Non-pigmented ciliary epithelial cell (primary cell): Measurements from ENCODE around the gene FOXD4.
"Not testable (repeated sequence)": the region's sequence is repeated elsewhere in the genome, so short reads cannot be mapped to it uniquely, and the experiment has no call there.

Experiments used
- DNase-seq: peaks from one replicate; pipeline ENCODE4 v3.0.0-alpha.2; 2010; ENCODE audit warnings: low read depth

Gene FOXD4

DNA sequence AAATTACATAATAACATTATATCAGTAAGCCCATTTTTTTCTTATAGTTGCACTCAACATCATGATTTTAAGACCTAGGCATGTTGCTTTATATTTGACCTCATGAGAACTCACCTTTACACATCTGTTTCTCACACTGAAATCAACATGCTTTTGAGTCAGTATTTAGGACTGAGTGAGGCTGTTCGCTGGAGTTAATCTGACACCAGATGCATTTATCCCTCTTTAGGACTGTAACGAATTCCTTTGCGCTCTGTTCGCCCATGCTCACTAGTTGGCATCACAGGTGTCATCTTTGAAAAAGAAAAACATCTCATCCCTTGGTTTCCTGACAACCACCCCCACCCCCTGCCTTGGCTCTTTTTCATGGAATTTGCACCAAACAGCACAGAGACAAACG lies 24.3 kb downstream of the FOXD4 start:
- DNase-seq = not testable (repeated sequence)

DNA sequence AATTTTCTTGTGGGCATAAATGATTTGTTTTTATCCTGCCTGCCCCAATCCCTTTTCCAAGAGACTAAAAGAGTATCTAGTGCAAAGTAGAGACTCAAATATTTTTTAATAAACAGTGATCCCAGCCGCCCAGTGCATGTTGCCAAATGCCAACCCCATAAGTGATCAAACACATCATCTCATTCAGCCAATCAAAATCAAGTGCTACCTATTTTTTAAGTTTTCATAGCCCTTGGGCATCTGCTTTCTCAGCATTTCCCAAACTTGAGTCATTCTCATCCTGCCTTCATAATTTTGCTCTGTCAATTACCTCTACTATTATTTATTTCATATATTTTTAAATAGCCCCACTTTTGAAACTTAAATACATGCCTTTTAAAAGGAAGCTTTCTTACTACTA lies 27.4 kb downstream of the FOXD4 start:
- DNase-seq = not testable (repeated sequence)

DNA sequence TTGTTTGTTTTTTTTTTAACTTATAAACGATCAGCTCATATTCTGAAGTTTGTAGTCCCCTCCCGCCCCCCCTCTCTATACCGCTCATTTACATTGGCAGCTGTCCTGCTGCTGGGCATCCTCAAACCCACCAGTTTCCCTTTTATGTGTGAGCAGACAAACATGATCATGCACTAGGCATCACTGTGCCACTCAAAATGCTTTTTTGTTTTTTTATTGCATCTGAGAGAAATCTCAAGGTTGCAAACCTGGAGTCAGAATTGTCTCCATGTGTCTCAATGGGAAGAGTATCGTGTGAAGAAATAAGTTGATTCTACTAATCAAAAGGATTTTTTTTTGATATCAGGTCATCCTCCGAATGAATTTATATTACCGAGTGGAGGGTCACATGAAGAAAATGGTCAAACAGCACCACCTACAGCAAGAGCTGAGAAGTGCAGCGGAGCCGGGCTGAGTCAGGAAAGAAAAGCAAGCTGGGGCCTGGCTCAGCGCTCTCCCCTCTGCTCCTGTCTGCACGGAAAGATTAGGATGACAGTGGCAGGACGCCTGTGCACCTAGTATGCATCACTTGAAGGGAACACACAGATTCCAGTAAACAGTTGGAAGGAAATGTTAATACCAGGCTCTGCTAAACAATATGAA lies 29.7 kb downstream of the FOXD4 start:
- not testable (repeated sequence) for DNase-seq

DNA sequence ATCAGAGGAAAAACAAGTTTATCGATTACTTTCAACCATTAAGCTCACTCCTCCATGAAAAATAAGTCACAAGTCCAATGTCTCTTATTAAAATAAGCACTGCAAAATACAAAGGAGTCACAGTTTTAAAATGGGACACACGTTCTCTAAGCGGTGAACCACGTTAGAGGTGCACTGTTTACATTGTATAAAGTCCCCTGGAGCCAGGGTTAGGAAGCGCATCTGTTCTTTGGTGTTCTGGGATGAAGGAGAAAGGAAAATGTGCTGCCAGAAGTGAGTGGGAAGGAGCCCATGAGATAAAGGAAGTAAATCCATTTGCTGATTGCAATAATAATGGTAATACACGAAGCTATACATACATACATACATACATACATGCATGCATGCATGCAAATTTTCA lies 30.4 kb downstream of the FOXD4 start:
- DNase-seq = not testable (repeated sequence)

DNA sequence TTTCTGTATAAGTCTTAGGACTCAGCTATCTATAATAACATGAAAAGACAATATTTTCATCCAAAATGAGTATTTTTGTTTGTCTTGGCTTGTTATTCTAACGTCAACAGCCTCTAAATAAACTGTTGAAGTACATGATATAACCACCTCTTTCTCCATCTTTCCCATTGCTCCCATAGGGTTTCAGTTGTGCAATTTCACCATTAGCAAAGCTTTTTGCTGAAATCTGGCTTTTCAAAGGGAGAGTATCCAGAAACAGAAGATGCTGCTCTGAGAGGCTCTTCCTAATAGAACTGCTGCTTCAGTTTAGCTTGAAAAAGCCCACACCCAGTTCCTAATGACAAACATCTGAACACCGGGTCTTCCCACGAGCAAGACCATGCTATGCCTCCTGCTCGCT lies 31.1 kb downstream of the FOXD4 start:
- not testable (repeated sequence) for DNase-seq

DNA sequence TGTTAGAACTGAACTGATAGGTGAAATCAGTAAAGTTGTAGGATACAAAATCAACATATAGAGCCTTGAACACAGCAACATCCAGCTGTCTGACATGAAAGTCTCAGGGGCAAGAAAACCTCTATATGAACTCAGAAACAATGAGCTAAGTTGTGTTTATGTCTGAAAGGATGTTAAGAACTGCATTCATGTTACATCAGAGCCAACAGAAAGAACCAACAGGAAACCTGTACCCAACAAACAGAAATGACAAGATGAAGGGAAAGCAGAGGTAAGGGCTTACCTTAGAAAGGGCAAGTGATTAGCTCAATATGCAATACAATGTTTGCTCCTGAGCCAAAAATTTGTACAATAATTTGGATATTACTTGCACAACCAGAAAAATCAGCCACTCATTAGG lies 31.5 kb downstream of the FOXD4 start:
- not testable (repeated sequence) for DNase-seq

DNA sequence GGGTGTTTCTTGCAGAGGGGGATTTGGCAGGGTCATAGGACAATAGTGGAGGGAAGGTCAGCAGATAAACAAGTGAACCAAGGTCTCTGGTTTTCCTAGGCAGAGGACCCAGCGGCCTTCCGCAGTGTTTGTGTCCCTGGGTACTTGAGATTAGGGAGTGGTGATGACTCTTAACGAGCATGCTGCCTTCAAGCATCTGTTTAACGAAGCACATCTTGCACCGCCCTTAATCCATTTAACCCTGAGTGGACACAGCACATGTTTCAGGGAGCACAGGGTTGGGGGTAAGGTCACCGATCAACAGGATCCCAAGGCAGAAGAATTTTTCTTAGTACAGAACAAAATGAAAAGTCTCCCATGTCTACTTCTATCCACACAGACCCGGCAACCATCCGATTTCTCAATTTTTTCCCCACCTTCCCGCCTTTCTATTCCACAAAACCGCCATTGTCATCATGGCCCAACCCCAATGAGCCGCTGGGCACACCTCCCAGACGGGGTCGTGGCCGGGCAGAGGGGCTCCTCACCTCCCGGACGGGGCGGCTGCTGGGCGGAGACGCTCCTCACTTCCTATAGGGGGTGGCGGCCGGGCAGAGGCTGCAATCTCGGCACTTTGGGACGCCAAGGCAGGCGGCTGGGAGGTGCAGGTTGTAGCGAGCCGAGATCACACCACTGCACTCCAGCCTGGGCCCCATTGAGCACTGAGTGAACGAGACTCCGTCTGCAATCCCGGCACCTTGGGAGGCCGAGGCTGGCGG lies 35.1 kb downstream of the FOXD4 start:
- not testable (repeated sequence) for DNase-seq

DNA sequence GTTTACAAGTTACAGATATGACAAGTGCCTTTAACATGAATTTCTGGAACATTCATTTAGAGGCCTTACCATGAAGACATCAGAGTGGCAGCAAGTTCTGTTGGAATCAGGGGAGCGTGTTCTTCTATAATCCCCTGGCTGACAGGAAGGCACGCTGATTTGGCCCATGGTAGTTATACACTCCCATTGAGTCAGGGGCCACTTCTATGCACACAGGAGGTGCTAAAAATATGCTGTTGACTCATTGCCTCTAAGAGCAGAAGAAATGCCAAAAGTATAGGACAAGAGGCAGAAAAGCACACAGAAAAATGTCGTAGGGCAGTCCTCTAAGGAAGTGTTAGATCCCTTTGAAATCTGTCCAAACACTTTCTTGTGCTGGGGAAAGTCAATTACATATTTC lies 39.9 kb downstream of the FOXD4 start:
- DNase-seq = not testable (repeated sequence)

DNA sequence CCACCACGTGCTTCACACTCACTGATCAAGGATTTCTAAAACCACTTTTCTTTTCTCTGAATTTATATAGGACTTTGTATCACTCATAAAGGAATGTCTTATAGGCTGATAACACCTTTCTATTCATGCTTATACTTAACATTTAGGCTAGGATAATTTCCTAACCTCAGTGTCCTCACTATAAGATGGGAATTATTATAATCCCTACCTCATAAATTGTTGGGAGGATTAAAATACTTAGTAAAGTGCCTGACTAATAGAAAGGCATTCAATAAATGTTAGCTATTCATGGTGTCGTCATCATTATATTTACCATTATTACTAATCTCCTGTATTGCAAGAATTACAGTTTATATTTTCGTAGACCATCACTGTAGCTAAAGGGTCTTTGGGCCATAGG lies 41.8 kb downstream of the FOXD4 start:
- not testable (repeated sequence) for DNase-seq

DNA sequence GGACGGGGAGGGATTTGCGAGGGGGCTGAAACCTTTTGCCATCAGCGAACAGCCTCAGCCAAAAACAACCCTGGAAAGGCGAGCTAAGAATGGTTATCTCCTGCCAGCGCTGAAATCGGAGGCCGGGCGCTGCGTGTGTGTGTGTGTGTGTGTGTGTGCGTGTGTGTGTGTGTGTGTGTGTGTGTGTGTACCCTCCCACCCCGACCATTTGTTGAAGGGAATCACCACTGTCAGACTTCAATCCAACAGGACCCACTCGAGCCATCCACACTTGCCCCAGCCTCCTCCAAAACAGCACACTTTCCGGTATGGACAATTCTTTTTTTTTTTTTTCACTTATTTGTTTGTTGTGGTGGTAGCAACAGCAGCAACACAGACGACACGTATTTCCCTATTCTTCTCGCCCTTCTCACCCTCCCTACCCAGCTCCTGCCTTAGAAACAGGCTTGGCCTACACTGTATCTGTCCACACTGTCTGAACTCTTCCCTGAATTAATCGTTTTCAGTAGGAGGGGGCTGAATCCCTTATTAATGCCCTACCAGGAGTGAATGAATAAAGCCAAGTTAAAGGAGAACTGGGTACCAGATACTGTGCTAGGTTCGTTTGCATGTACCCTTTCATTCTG lies 44.2 kb downstream of the FOXD4 start:
- not testable (repeated sequence) for DNase-seq

DNA sequence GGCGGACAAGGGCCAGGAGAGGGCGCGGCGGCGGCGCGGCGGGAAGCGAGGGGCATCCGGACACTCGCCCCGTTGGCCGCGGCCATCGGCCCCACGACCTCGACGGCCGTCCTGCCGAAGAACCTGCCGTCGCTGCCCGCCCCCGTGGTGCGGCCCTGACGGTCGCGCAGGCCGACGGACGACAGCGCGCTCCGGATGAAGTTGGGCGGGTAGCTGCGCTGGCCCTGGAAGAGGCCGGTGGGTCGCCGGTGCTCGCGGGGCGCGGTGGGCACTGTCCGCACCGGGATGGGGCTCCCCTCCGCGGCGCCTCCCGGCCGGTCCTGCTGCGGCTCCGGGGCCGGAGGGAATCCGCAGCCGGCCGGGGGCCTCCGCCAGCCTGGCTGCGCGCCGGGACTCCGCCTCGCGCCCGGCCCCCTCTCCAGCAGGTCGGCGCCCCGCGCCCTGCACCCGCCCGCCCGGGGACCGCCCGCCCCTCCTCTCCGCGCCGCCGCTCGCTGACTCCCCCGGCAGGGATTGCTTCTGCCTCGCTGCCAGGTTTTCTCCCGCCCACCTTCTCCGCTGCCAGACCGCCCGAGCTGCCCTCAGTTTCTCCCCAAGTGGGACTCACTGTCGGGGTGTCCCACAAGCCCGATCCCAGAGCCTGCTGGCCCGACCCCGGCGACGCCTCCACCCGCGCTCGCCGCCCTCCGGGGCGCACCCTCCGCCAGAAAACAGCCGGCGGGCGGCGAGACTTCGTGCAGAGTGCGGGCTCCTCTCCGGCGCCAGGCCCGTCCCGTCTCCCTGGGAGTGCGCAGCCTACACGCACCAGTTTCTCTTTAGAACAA lies 44.9 kb downstream of the FOXD4 start:
- DNase-seq = not testable (repeated sequence)
